NCI-H2029 treated with DMSO at 0.1 percent for 48 hours (cell line): ENCODE data around the gene ZFYVE9.
"Not testable (repeated sequence)": the region's sequence is repeated elsewhere in the genome, so short reads cannot be mapped to it uniquely, and the experiment has no call there.

Source experiments
- DNase-seq: peaks from one replicate; lab custom pipeline; 2025; lab: John Stamatoyannopoulos, UW

ZFYVE9 gene

GRCh38 chr1:52141513-52142219 lies at the start of gene ZFYVE9:
ZFYVE9 (plus strand) TSS chr1:52142089; CDS start chr1:52233207, 91,118 bp downstream.
- DNase-seq: peak; percentile 59

- DNase-seq: not testable (repeated sequence)
Observed at GRCh38 chr1:52094300-52094699, 47.6 kb upstream of the ZFYVE9 start.

- no peak for DNase-seq
Observed at GRCh38 chr1:52096216-52096615, 45.7 kb upstream of the ZFYVE9 start.

- DNase-seq: no peak
Observed at GRCh38 chr1:52098139-52098871, 43.6 kb upstream of the ZFYVE9 start.

- no peak for DNase-seq
Observed at GRCh38 chr1:52102336-52103013, 39.4 kb upstream of the ZFYVE9 start.

GRCh38 chr1:52111492-52111891 lies 30.4 kb upstream of the ZFYVE9 start:
- no peak for DNase-seq

- DNase-seq: no peak
Observed at GRCh38 chr1:52112489-52112888, 29.4 kb upstream of the ZFYVE9 start.

- no peak for DNase-seq
Observed at GRCh38 chr1:52119301-52120079, 22.4 kb upstream of the ZFYVE9 start.

- DNase-seq: no peak
Observed at GRCh38 chr1:52122384-52122783, 19.5 kb upstream of the ZFYVE9 start.

- no peak for DNase-seq
Observed at GRCh38 chr1:52123622-52124021, 18.3 kb upstream of the ZFYVE9 start.

- DNase-seq: no peak
Observed at GRCh38 chr1:52125736-52126359, 16.0 kb upstream of the ZFYVE9 start.

- DNase-seq: peak; percentile 48
Observed at GRCh38 chr1:52127181-52128180, 14.4 kb upstream of the ZFYVE9 start.

GRCh38 chr1:52139817-52140540 lies 1.9 kb upstream of the ZFYVE9 start:
- no peak for DNase-seq

- no peak for DNase-seq
Observed at GRCh38 chr1:52140633-52141512, 1.0 kb upstream of the ZFYVE9 start.

GRCh38 chr1:52142220-52143183 lies 613 bp downstream of the ZFYVE9 start:
- DNase-seq: no peak

GRCh38 chr1:52145137-52145536 lies 3.2 kb downstream of the ZFYVE9 start:
- no peak for DNase-seq

GRCh38 chr1:52150445-52150844 lies 8.6 kb downstream of the ZFYVE9 start:
- DNase-seq: not testable (repeated sequence)
